Suppressor macrophage treated with lipopolysaccharide for 4 hours (primary cell): ENCODE measurements around the gene PRXL2B.

Experiments used
- DNase-seq: peaks from one replicate; pipeline ENCODE4 v3.0.0-alpha.2; 2020

PRXL2B gene

GRCh38 chr1:2587860-2588571, 1.4 kb downstream of the PRXL2B start:
- no peak for DNase-seq

GRCh38 chr1:2588661-2589430, 2.3 kb downstream of the PRXL2B start:
- no peak for DNase-seq

GRCh38 chr1:2589431-2590232, 3.1 kb downstream of the PRXL2B start:
- DNase-seq, result no peak

- no peak for DNase-seq
These were observed 3.9 kb downstream of the PRXL2B start for GRCh38 chr1:2590233-2591141.

- DNase-seq, result no peak
These were observed 4.6 kb downstream of the PRXL2B start for GRCh38 chr1:2591233-2591580.

DNA sequence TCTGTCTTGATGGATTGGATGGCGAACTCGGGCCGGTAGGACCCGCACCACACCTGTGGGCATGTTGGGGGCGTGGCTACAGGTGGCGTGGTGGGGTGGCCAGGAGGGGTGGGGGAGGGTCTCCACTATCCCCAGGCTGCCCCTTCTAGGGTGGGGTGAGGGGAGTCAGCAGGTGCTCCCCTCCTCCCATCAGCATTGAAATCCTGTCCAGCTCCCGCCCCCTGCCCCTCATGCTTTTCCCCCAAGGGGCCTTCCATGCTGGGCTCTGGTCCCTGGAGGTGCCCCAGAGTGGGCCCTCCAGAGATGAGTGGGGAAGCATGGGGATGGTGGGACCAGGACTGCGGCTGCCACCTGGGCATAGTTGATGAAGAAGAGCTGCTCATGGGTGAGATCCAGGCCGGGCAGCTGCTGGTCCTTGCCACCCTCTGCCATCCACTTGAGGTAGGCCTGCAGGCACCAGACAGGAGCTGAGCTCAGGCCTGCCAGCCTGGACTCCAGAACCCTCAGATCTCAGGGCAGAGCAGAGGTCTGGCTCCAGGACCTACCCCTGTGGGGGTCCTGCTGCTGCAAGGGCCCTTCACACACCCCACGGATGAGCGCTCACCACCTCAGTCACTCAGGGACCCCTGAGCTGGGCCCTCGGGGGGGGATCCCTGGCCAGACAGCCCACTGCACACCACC, 5.1 kb downstream of the PRXL2B start:
- DNase-seq, result no peak

DNA sequence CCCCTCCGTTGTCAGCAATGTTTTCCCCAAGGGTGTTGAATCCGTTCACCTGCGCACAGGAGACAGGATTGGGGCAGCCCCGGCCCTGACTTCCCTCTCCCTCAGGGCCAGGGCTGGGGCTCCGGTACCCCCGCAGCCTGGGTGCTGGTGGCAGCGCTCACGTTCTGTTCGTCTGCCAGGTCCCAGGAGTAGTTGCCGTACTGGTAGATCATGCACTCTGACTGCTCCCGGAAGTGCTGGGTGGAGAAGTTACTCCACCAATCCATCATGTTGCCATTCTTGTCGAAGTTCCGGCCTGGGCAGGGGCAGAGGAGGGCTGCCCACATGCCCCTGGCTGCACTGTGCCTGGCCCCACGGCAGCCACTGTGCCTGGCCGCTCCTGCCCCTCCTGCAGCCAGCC, 6.1 kb downstream of the PRXL2B start:
- DNase-seq, result no peak

DNA sequence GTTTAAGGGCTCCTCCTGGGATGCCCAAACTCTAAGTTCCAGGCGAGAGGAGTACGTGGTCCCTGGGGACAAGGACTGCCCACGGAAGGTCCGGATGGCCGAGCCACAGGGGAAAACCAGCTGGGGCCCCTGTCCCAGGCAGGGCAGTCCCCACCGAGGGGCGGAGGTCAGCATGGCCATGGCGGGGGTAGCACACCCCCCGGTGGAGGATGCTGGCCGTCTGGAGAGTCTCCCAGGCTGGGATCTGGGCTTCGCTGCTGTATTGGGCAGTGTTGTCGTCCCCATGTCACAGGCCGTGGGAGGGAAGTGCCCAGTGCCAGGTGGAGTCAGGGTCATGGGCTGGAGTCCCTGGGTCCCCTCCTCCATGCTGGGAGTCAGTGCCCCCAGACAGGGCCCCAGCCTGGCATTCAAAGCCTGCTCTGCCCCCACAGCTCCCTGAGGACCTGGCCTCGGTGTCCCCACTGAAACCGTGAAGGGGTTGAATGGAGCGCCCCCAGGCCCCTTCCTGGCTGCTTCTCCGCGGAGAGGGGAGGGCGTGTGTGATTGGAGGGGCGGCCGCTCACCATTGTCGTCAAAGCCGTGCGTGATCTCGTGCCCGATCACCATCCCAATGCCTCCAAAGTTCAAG, 6.8 kb downstream of the PRXL2B start:
- DNase-seq, result no peak

GRCh38 chr1:2594001-2594640, 7.5 kb downstream of the PRXL2B start:
- DNase-seq, result no peak

GRCh38 chr1:2594641-2595131, 8.1 kb downstream of the PRXL2B start:
- no peak for DNase-seq

- no peak for DNase-seq
These were observed 8.8 kb downstream of the PRXL2B start for GRCh38 chr1:2595261-2595811.

GRCh38 chr1:2595812-2596529, 9.4 kb downstream of the PRXL2B start:
- DNase-seq, result no peak

- DNase-seq, result no peak
These were observed 10.2 kb downstream of the PRXL2B start for GRCh38 chr1:2596530-2597333.

GRCh38 chr1:2597441-2598328, 11.1 kb downstream of the PRXL2B start:
- no peak for DNase-seq

GRCh38 chr1:2598329-2598931, 11.9 kb downstream of the PRXL2B start:
- DNase-seq, result no peak

- DNase-seq, result no peak
These were observed 15.2 kb downstream of the PRXL2B start for GRCh38 chr1:2601721-2602303.

DNA sequence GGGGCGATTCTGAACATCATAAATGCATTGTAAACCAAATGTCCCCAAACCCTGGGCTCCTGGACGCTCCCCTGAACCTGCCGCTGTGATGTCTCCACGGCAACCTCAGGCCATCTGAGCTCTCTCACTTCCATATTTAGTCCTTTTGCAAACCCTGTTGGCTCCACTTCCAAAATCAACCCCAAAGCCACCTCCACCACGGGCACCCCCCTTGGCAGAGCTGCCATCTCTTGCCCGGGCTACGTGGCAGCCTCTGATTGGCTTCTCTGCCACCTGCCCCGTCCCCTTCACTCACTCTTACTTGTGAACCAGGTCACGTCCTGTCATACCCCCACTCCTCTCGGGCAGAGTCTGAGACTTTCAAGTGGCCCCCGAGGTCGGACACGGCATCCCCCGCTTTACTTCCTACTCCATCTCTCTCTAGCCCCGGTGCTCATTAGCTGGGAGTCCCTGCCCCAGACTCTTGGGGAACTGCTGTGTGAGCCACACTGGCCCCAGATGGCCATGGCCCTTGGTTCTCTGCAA, 15.8 kb downstream of the PRXL2B start:
- no peak for DNase-seq
